GM23248 (cell line): ENCODE data around the gene TELO2. TPM values are rescaled to one million over a fixed set of nuclear protein-coding genes. Genes with fewer than 3 reads are reported as not detected.

Source experiments
- DNase-seq: peaks from one replicate; pipeline ENCODE4 v3.0.0-alpha.2; 2015
- H2AFZ ChIP-seq: fragments of 200-600 bp; sonication (generic); 2 replicates; pipeline ENCODE4 v1.6.1; 2016; ENCODE audit warnings: antibody characterized with exemption
- H3F3A ChIP-seq: fragments of 200-600 bp; sonication (generic); 2 replicates; pipeline ENCODE4 v1.6.1; 2016; ENCODE audit warnings: mild to moderate bottlenecking, antibody characterized with exemption, mixed run types; ENCODE audit not compliant: insufficient read depth
- H3K27ac ChIP-seq: fragments of 200-600 bp; sonication (generic); 2 replicates; pipeline ENCODE4 v1.5.1; 2016; ENCODE audit warnings: mild to moderate bottlenecking
- H3K27me3 ChIP-seq: fragments of 200-600 bp; sonication (generic); replicated peaks from 2 replicates; pipeline ENCODE4 v1.6.1; 2016; ENCODE audit warnings: mild to moderate bottlenecking; ENCODE audit not compliant: insufficient read depth
- H3K36me3 ChIP-seq: fragments of 200-600 bp; sonication (generic); 2 replicates; pipeline ENCODE4 v1.6.1; 2016; ENCODE audit warnings: low read depth, mild to moderate bottlenecking
- H3K4me1 ChIP-seq: fragments of 200-600 bp; sonication (generic); 2 replicates; pipeline ENCODE4 v1.6.1; 2016; ENCODE audit warnings: mild to moderate bottlenecking; ENCODE audit not compliant: insufficient read depth
- H3K4me2 ChIP-seq: fragments of 200-600 bp; sonication (generic); one replicate; pipeline ENCODE4 v1.6.1; 2016; ENCODE audit warnings: mild to moderate bottlenecking; ENCODE audit not compliant: unreplicated experiment
- H3K4me3 ChIP-seq: fragments of 200-600 bp; sonication (generic); 2 replicates; pipeline ENCODE4 v1.5.1; 2016; ENCODE audit warnings: mild to moderate bottlenecking
- H3K79me2 ChIP-seq: fragments of 200-600 bp; sonication (generic); 2 replicates; pipeline ENCODE4 v1.6.1; 2016; ENCODE audit warnings: mild to moderate bottlenecking; ENCODE audit not compliant: insufficient read depth
- H3K9ac ChIP-seq: fragments of 200-600 bp; sonication (generic); 2 replicates; pipeline ENCODE4 v1.6.1; 2016; ENCODE audit warnings: mild to moderate bottlenecking
- H3K9me2 ChIP-seq: fragments of 200-600 bp; sonication (generic); 2 replicates; pipeline ENCODE4 v1.6.1; 2016; ENCODE audit warnings: mixed run types, mild to moderate bottlenecking, moderate library complexity; ENCODE audit not compliant: insufficient read depth
- H3K9me3 ChIP-seq: fragments of 200-600 bp; sonication (generic); one replicate; pipeline ENCODE4 v1.6.1; 2017; ENCODE audit warnings: low read depth
- H4K20me1 ChIP-seq: fragments of 200-600 bp; sonication (generic); 2 replicates; pipeline ENCODE4 v1.6.0; 2016; ENCODE audit not compliant: insufficient read depth
- EZH2 ChIP-seq: fragments of 200-600 bp; sonication (generic); IDR thresholded peaks from 2 replicates; pipeline ENCODE4 v1.6.1; 2018; ENCODE audit warnings: antibody characterized with exemption, mild to moderate bottlenecking; ENCODE audit not compliant: insufficient read depth, poor library complexity, severe bottlenecking
- EZH2phosphoT487 ChIP-seq: fragments of 200-600 bp; sonication (generic); IDR thresholded peaks from 2 replicates; pipeline ENCODE4 v1.6.1; 2018; ENCODE audit warnings: antibody characterized with exemption, moderate library complexity, mild to moderate bottlenecking, low read depth; ENCODE audit not compliant: insufficient read depth
- WGBS, 2 experiments: methylation state at CpG; one replicate each; pipeline ENCODE4 v1.1.6; 2015 to 2017; ENCODE audit warnings: low lambda C conversion rate in 2 of 2, low coverage in 1 of 2; ENCODE audit errors: missing lambda C conversion rate in 2 of 2; 5-methylcytosine and 5-hydroxymethylcytosine counted together
- in situ Hi-C: fragments of 300-500 bp; cut with MboI; formaldehyde crosslinking; loops from 2 replicates; pipeline ENCODE4 v1.15.0; 2020
- polyA plus RNA-seq: library from polyadenylated mRNA; unstranded; fragments of >200 nt; fragmentation: Nextera tagmentation; extraction: Ambion mirVana; gene quantifications from 2 replicates; pipeline ENCODE4 v1.2.1, GENCODE V29; 2016
- total RNA-seq: library from RNA; depleted of rRNA; stranded (reverse); fragments of >200 nt; shearing (Covaris generic); gene quantifications from 2 replicates; pipeline ENCODE4 v1.2.3, GENCODE V29; 2014

TELO2 gene
- total and polyA plus RNA-seq, 2 experiments from 2014 or later = 29.3 to 30.5 TPM

DNA sequence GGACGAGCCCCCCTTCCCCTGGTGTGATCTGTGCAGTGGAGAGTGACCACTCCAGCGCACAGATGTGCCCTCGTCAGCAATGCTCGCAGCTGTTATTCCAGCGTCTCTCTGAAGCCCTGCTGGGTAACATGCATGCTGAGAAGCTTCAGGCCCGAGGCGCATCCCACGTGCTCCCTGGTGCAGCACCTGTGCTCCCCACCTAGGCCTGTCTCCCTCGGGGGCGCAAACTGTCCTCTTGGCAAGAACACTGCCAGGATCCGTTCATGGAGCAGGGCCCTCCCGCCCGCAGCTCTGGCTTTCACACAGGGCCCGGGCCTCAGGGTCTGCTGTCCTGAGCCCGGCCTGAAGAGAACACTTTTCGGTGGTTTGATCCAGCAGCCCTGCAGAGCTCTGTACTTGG lies 53.3 kb downstream of the TELO2 start:
- Histone ChIP-seq H3K9ac (no peak overlapping the region), H3K9me2 (no peaks in the 10 kb centered on the region), H3K4me1 (peaks cover 5% of the 10 kb centered on the region; the same call in 1 of the 2 replicates), H3K79me2 (peaks cover 67% of the 10 kb centered on the region), H3K4me3 (no peak overlapping the region), H2AFZ (no peak overlapping the region), H3K36me3 (peaks cover 4% of the 10 kb centered on the region; the same call in 1 of the 2 replicates), H3K27ac (no peak overlapping the region), H3F3A (peaks cover 13% of the 10 kb centered on the region), H3K27me3 (no peaks in the 10 kb centered on the region), H3K9me3 (no peaks in the 10 kb centered on the region), H4K20me1 (no peaks in the 10 kb centered on the region), H3K4me2 (no peak overlapping the region)
- WGBS, 2 experiments = 88 to 90% methylated on average over 15 to 16 of the region's 16 CpGs
- DNase-seq = no peak
- in situ Hi-C loops = no loop called here
- TF ChIP-seq EZH2 (no peak), EZH2phosphoT487 (no peak)

DNA sequence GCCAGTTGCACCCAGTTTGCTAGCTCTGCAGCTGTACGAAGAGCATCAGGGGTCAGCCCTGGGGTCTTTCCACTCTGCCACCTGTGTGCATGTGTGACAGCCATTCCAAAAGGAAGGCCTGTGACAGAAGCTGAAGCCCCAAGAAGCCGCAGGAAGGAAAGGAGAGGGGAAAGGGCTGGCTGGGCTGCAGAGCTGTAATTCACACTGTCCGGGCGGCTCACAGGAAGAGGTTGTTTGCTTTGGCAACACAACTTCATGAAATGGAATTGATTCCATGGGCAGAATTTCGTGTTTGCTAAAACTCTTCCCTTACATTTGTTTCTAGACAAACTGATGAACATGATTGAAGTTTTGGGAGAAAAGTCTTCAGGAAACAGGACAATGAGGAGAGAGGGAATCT lies 55.1 kb downstream of the TELO2 start:
- Histone ChIP-seq H3K4me2 (no peak overlapping the region), H3K9me3 (no peaks in the 10 kb centered on the region), H3K9me2 (no peaks in the 10 kb centered on the region), H3K27ac (no peak overlapping the region), H3K9ac (no peak overlapping the region), H2AFZ (no peak overlapping the region), H4K20me1 (no peaks in the 10 kb centered on the region; the same call in 1 of the 2 replicates), H3K79me2 (peaks cover 67% of the 10 kb centered on the region), H3F3A (peaks cover 7% of the 10 kb centered on the region), H3K36me3 (peaks cover 4% of the 10 kb centered on the region; the same call in 1 of the 2 replicates), H3K27me3 (no peaks in the 10 kb centered on the region), H3K4me1 (no peaks in the 10 kb centered on the region; the same call in 1 of the 2 replicates), H3K4me3 (no peak overlapping the region)
- 92 to 100% methylated on average over 2 to 5 of the region's 5 CpGs for WGBS, 2 experiments
- in situ Hi-C loops = no loop called here
- TF ChIP-seq EZH2phosphoT487 = no peak
- DNase-seq = no peak

DNA sequence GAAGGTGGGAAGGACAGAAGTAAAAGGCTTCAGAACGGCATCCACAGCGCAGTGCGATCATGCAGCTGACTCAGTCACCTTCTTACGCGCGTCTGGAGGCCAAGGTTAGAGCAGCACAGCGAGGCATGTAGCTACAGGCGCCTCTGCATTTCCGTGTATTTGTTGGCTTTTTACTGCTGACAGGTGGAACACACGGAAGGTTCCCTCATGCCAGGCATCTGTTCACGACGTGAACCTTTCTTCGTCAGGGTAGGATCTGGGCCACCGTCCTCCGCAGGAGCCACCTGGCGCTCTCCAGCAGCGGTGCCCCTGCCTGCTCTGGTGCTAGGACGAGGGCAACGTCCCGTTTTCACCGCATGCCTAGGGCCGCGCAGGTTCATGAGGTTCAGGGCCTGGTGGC lies 55.6 kb downstream of the TELO2 start:
- H3K4me2 ChIP-seq = no peak overlapping the region
- peaks cover 2% of the 10 kb centered on the region for H3F3A ChIP-seq
- WGBS, 2 experiments = 89 to 92% methylated on average over 23 of the region's 23 CpGs

DNA sequence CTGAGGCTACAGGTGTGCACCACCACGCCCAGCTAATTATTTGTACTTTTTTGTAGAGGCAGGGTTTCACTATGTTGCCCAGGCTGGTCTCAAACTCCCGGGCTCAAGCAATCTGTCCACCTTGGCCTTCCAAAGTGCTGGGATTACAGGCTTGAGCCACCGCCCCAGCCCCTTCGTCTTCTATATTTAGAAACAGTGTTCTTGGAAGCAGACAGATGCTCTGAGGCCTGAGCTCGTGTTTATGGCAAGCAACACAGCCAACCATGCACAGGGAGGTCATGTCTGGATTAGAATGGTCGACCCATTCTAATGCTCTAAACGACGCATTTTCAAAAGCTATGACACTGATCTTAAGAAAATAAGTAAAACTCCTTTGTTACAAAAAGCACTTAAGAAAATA lies 56.9 kb downstream of the TELO2 start:
- Histone ChIP-seq H3K79me2 (peaks cover 57% of the 10 kb centered on the region), H3K9me2 (no peaks in the 10 kb centered on the region), H2AFZ (no peak overlapping the region), H3K36me3 (peaks cover 8% of the 10 kb centered on the region; the same call in 1 of the 2 replicates), H3K9ac (no peak overlapping the region), H3K9me3 (no peaks in the 10 kb centered on the region), H3K27ac (no peak overlapping the region), H3K4me1 (no peaks in the 10 kb centered on the region), H4K20me1 (no peaks in the 10 kb centered on the region; the same call in 1 of the 2 replicates), H3K4me2 (no peak overlapping the region), H3K27me3 (no peaks in the 10 kb centered on the region), H3K4me3 (no peak overlapping the region), H3F3A (0 out of 2 replicates have a peak, but pooled peaks cover under 1% of the 10 kb centered on the region)
- no peak for DNase-seq
- WGBS, 2 experiments = 72 to 73% methylated on average over 8 of the region's 8 CpGs
- no peak for TF ChIP-seq EZH2phosphoT487
- TF ChIP-seq EZH2 = no peak
- in situ Hi-C loops = no loop called here

More for the DNA sequence above, 55.6 kb downstream of the TELO2 start:
- H3K27me3 ChIP-seq = no peaks in the 10 kb centered on the region
- no peaks in the 10 kb centered on the region for H3K9me3 ChIP-seq
- no peak overlapping the region for H3K4me3 ChIP-seq
- no peaks in the 10 kb centered on the region; the same call in 1 of the 2 replicates for H4K20me1 ChIP-seq
- no peak overlapping the region for H3K9ac ChIP-seq
- peaks cover 4% of the 10 kb centered on the region; the same call in 1 of the 2 replicates for H3K36me3 ChIP-seq
- H3K9me2 ChIP-seq = no peaks in the 10 kb centered on the region
- H2AFZ ChIP-seq = no peak overlapping the region
- no peaks in the 10 kb centered on the region; the same call in 1 of the 2 replicates for H3K4me1 ChIP-seq
- no peak for DNase-seq
- TF ChIP-seq EZH2 (no peak), EZH2phosphoT487 (no peak)
- H3K27ac ChIP-seq = no peak overlapping the region
- H3K79me2 ChIP-seq = peaks cover 67% of the 10 kb centered on the region
- in situ Hi-C loops = no loop called here
